Breast epithelium (tissue), 4 donors: ENCODE results near the gene BTBD19. TPM values are rescaled to one million over a fixed set of nuclear protein-coding genes. Genes with fewer than 3 reads are reported as not detected.

Experiments used
- DNase-seq, 2 donors: peaks; one replicate each; pipeline ENCODE4 v3.0.0-alpha.2; 2019; ENCODE audit warnings: low spot score in 2 of 2
- H3K27ac ChIP-seq, 2 donors: fragments of 200-600 bp; sonication (generic) in 1 of 2; one replicate each; pipeline ENCODE4 v1.5.1; 2016 to 2019; ENCODE audit warnings: mild to moderate bottlenecking in 1 of 2
- H3K27me3 ChIP-seq, 2 donors: fragments of 200-600 bp; sonication (generic) in 1 of 2; one replicate each; pipeline versions ENCODE4 v1.5.1 to v1.6.0; 2017 to 2019; ENCODE audit warnings: control low read depth in 1 of 2, mild to moderate bottlenecking in 1 of 2
- H3K36me3 ChIP-seq: fragments of 200-600 bp; one replicate; pipeline ENCODE4 v1.5.1; 2019
- H3K4me1 ChIP-seq, 2 donors: fragments of 200-600 bp; sonication (generic); one replicate each; pipeline ENCODE4 v1.5.1; 2016 to 2019; ENCODE audit warnings: control low read depth in 1 of 2
- H3K4me3 ChIP-seq, 3 donors: fragments of 200-600 bp; sonication (generic); 1 replicate in 2 of 3; 2 replicates in 1 of 3; pipeline ENCODE4 v1.5.1; 2016 to 2019; ENCODE audit warnings: mild to moderate bottlenecking in 3 of 3, moderate library complexity in 2 of 3
- H3K9me3 ChIP-seq, 2 donors: fragments of 200-600 bp; sonication (generic) in 1 of 2; one replicate each; pipeline ENCODE4 v1.5.1; 2016 to 2019; ENCODE audit warnings: control low read depth in 1 of 2
- CTCF ChIP-seq, 3 donors: fragments of 450-650 bp; IDR thresholded peaks; one replicate each; pipeline ENCODE4 v1.5.1; 2016 to 2017; ENCODE audit warnings: antibody characterized with exemption in 3 of 3, mild to moderate bottlenecking in 3 of 3, moderate library complexity in 3 of 3
- POLR2A ChIP-seq: fragments of 450-650 bp; IDR thresholded peaks from one replicate; pipeline ENCODE4 v1.6.1; 2016; ENCODE audit warnings: antibody characterized with exemption, mild to moderate bottlenecking, moderate library complexity
- POLR2AphosphoS5 ChIP-seq, 3 donors: sonication (generic); formaldehyde crosslinking; IDR thresholded peaks; one replicate each; pipeline ENCODE4 v1.6.1; 2017; ENCODE audit warnings: antibody characterized with exemption in 3 of 3
- intact Hi-C: fragments of 100-400 bp; cut with DNase I; formaldehyde crosslinking; loops from one replicate; pipeline ENCODE4 v1.15.1; 2023; ENCODE audit warnings: low total_unique reads
- total RNA-seq, 3 donors: library from RNA; depleted of rRNA; stranded (reverse); fragments of >200 nt; gene quantifications; one replicate each; pipeline ENCODE4 v1.1.0, GENCODE V29; 2016

The BTBD19 gene
- total RNA-seq, 3 donors from 2014 or later, result 3.8 to 7.0 (median 6.9) TPM

- TF ChIP-seq POLR2A (peak; percentile 62), CTCF (IDR thresholded peaks at IDR 0.05) (peak; percentile 47 to 96 (median 89)), POLR2AphosphoS5 (IDR thresholded peaks at IDR 0.05) (peak; percentile 72 to 86 (median 82))
- peak; percentile 97 to 98 for DNase-seq
- peak within 1 kb of the TSS; percentile 93 to 98 for H3K27ac ChIP-seq
- intact Hi-C loops, result no loop called here
- no peaks in the 10 kb centered on the region for H3K27me3 ChIP-seq
- H3K4me3 ChIP-seq, result peak within 1 kb of the TSS; percentile 85 to 96 (median 92)
- peaks cover 0 to 6% of the 10 kb centered on the region in 2 donors for H3K4me1 ChIP-seq
- H3K9me3 ChIP-seq, result no peaks in the 10 kb centered on the region
- no peaks in the 10 kb centered on the region for H3K36me3 ChIP-seq
Measured at GRCh38 chr1:44799770-44800584, 8.3 kb upstream of the BTBD19 start, which contains the start of gene PLK3. Gene PLK3 (plus strand): TSS chr1:44800377. CDS start chr1:44800464, 87 bp downstream.

- H3K4me1 ChIP-seq, result peaks cover 4 to 14% of the 10 kb centered on the region in 2 donors
- DNase-seq, result peak in 1 of 2 donors; percentile 50
- intact Hi-C loops, result no loop called here
- peak overlapping the region; percentile 54 to 84 for H3K27ac ChIP-seq
- H3K9me3 ChIP-seq, result no peaks in the 10 kb centered on the region
- no peak for TF ChIP-seq POLR2A
- TF ChIP-seq POLR2AphosphoS5 (IDR thresholded peaks at IDR 0.05), result no peak
- no peak for TF ChIP-seq CTCF (IDR thresholded peaks at IDR 0.05)
- no peaks in the 10 kb centered on the region for H3K27me3 ChIP-seq
- no peaks in the 10 kb centered on the region for H3K36me3 ChIP-seq
- peak overlapping the region; percentile 85 to 96 (median 92) for H3K4me3 ChIP-seq
Measured at GRCh38 chr1:44801491-44802305, 6.6 kb upstream of the BTBD19 start.

- H3K27ac ChIP-seq, result peak overlapping the region; percentile 54 to 84
- TF ChIP-seq POLR2AphosphoS5 (IDR thresholded peaks at IDR 0.05), result no peak
- TF ChIP-seq POLR2A, result no peak
- no peak for TF ChIP-seq CTCF (IDR thresholded peaks at IDR 0.05)
- H3K9me3 ChIP-seq, result no peaks in the 10 kb centered on the region
- peak in 1 of 2 donors; percentile 34 for DNase-seq
- no peaks in the 10 kb centered on the region for H3K36me3 ChIP-seq
- no peaks in the 10 kb centered on the region for H3K27me3 ChIP-seq
- H3K4me3 ChIP-seq, result peak overlapping the region; percentile 85 to 96 (median 92)
- intact Hi-C loops, result no loop called here
- peaks cover 11 to 16% of the 10 kb centered on the region in 2 donors for H3K4me1 ChIP-seq
Measured at GRCh38 chr1:44802306-44803061, 5.8 kb upstream of the BTBD19 start.

GRCh38 chr1:44803062-44803311 lies 5.3 kb upstream of the BTBD19 start:
- peak in 1 of 2 donors; percentile 45 for DNase-seq
- H3K4me3 ChIP-seq, result peak overlapping the region in 1 of 3 donors; percentile 96
- peak overlapping the region; percentile 54 to 84 for H3K27ac ChIP-seq
- no peak for TF ChIP-seq CTCF (IDR thresholded peaks at IDR 0.05)
- no peak for TF ChIP-seq POLR2AphosphoS5 (IDR thresholded peaks at IDR 0.05)
- TF ChIP-seq POLR2A, result no peak
- intact Hi-C loops, result no loop called here
- H3K4me1 ChIP-seq, result peaks cover 16 to 19% of the 10 kb centered on the region in 2 donors
- no peaks in the 10 kb centered on the region for H3K27me3 ChIP-seq
- H3K9me3 ChIP-seq, result no peaks in the 10 kb centered on the region
- no peaks in the 10 kb centered on the region for H3K36me3 ChIP-seq
